Astrocyte of the hippocampus (primary cell): ENCODE results near the gene L3MBTL4.
A peak's percentile ranks its signal among the peaks of the same experiment; 100 is the strongest.

Experiments
- DNase-seq: peaks from one replicate; pipeline ENCODE4 v3.0.0; 2011; ENCODE audit warnings: low read depth, low spot score

Gene L3MBTL4

GRCh38 chr18:6366776-6367175, 47.9 kb downstream of the L3MBTL4 start:
- no peak for DNase-seq

GRCh38 chr18:6365385-6365784, 49.3 kb downstream of the L3MBTL4 start:
- no peak for DNase-seq

GRCh38 chr18:6363216-6363615, 51.5 kb downstream of the L3MBTL4 start:
- no peak for DNase-seq

DNA sequence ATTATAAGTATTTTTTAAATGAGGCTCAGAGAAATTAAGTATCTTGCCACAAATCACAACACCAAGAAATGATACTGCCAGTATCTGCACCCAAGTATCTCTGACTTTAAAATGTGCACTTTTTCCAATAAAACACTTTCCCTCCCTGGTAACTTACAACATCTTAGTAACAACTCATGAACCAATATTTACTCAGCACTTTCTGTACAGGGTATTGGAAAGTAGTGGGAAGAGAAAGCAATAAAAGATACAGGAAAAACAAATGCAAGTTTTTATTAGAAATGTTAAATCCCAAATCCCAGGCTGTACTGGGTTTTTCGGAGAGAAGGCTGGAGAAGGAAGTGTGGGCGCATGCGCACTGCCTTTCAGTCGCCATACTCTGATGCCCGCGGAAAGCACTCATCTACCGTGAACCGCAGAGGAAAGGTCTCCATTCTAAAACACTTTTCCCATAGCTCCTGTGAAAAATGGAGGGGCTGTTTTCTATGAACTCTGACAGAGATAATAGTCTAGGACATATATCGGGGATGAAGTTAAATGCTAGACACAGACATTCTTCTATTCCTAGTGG, 52.1 kb downstream of the L3MBTL4 start:
- no peak for DNase-seq

- no peak for DNase-seq
Observed at GRCh38 chr18:6357668-6358067, 57.0 kb downstream of the L3MBTL4 start.

GRCh38 chr18:6355789-6356589, 58.7 kb downstream of the L3MBTL4 start:
- DNase-seq: peak; percentile 64

DNA sequence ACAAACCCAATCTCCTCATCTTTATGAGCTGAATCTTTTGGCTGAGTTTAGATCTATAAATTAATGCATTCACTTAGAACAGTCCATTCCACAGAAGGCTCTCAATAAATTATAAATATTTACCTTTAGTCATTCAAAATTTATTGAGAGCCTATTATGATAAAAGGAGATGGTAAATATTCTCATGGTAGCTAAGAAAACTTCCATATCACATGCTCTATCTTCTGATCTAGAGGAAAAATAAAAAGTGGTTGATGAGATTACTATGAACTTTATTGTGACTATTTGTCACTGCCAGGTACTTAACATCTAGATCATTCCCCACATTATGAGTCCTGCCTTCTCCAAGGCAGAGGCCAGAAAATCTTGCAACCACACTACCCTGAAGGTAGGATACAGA, 62.4 kb downstream of the L3MBTL4 start:
- DNase-seq: no peak

- no peak for DNase-seq
Observed at GRCh38 chr18:6342990-6343389, 71.7 kb downstream of the L3MBTL4 start.

- no peak for DNase-seq
Observed at GRCh38 chr18:6341709-6342108, 73.0 kb downstream of the L3MBTL4 start.

DNA sequence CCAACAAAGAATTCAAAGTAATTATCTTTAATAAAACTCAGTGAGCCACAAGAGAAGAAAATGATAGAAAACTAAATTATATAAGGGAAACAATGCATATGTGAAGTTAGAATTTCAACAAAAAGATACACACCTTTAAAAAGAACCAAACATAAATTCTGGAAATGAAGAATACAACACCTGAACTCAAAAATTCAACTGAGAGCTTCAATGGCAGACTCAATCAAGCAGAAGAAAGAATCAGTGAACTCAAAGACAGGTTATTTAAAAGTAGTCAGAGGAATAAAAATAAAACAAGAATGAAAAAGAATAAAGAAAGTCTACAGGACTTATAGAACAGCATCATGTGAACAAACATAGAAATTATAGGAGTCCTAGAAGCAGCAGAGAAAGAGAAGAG, 73.4 kb downstream of the L3MBTL4 start:
- DNase-seq: no peak

- DNase-seq: no peak
Observed at GRCh38 chr18:6340121-6340520, 74.6 kb downstream of the L3MBTL4 start.

- no peak for DNase-seq
Observed at GRCh38 chr18:6336239-6336638, 78.5 kb downstream of the L3MBTL4 start.

GRCh38 chr18:6333981-6334380, 80.7 kb downstream of the L3MBTL4 start:
- DNase-seq: no peak

DNA sequence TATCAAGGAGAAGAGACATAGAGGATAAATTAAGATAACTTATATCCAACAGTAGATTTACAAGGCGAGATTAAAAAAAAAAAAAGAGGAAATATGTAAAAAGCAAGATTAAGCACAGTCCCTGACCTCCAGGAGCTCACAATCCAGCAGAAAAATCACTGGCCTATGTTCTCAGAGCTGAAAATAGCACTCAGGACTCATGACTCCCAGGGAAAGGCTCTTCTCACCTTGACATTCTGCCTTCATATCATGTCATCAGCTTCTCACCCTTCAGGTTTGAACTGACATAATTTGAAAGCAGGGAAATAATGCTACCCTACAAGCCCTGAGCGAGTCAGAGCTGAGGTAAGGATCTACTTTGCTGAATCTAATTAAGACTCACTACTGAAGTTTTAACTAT, 82.8 kb downstream of the L3MBTL4 start:
- no peak for DNase-seq

- DNase-seq: no peak
Observed at GRCh38 chr18:6330786-6331185, 83.9 kb downstream of the L3MBTL4 start.

GRCh38 chr18:6328621-6329010, 86.1 kb downstream of the L3MBTL4 start:
- peak; percentile 11 for DNase-seq

GRCh38 chr18:6327895-6328620, 86.7 kb downstream of the L3MBTL4 start:
- DNase-seq: no peak

GRCh38 chr18:6327485-6327884, 87.2 kb downstream of the L3MBTL4 start:
- no peak for DNase-seq

- no peak for DNase-seq
Observed at GRCh38 chr18:6326566-6326965, 88.1 kb downstream of the L3MBTL4 start.

GRCh38 chr18:6323319-6323889, 91.3 kb downstream of the L3MBTL4 start:
- DNase-seq: no peak

DNA sequence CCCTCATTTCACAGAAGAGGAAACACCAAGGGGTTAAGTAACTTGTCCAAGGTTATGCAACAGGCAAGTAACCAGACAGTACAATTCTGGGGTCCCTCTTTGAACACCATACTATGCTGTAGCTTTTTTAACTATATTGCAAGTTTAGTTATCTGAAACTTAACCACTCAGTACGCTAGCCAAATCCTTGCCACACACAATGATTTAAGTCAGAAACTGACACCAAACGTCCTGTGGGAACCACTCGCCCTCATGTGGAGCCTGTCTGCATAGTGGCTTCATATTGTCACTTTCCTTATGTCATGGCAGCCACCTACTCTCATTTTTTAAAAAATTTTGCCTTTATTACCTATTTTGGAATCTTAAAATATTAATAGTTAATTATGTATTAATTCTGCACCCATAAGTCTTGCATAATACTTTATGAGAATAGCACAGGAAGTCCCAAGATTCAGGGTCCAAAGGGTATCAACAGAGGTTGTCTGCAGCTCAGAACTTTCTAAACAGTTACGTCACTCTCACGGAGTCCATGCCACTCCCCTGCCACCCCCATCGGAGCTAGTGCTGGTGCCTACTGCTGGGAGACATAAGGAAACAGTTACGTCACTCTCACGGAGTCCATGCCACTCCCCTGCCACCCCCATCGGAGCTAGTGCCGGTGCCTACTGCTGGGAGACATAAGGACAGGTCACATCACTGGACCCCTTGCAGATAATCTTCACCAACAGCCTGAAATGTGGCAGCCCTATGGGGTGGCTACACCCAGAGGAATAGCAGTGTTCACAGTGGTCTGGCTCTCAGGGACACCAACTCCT, 99.0 kb downstream of the L3MBTL4 start:
- DNase-seq: no peak

DNA sequence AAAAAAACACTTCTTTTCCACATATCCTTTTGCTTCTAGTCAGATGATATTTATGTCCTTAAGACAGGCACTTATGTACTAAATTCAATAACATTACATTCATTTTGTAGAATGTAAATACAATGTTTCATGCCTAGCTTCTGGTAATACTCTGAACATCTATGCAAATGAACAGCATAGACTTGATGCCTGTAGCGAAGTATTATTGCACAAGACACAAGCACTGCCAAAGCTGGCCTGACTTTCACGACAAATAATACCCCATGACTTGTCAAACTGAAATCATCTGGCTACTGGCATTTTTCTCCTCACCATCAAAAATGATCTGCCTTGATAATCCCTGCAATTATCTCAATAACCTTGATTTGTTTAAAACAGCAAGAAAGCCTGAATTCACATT, 101.3 kb downstream of the L3MBTL4 start:
- no peak for DNase-seq
